Measurements from ENCODE around the gene DLEU7. TPM values are rescaled to one million over a fixed set of nuclear protein-coding genes. Genes with fewer than 3 reads are reported as not detected.
A peak's percentile ranks its signal among the peaks of the same experiment; 100 is the strongest.

Gene DLEU7
- total and polyA plus RNA-seq, 9 of the 15 experiments (the other 6 are each of a cell fraction or from before 2014, with no cell fraction given): 0.03 to 0.06 TPM; not detected in 7

- no peaks in the 10 kb centered on the region for H3K27me3 ChIP-seq (ENCODE audit: control insufficient read depth in 2 of 2, insufficient read depth in 2 of 2, low read length in 2 of 2)
- ATAC-seq: no peak
- no peak for TF ChIP-seq GTF2F1 (IDR thresholded peaks at IDR 0.05; ENCODE audit: low read depth, low read length)
- TF ChIP-seq E2F5 (CRISPR knock-in tag; IDR thresholded peaks at IDR 0.05): no peak
- H3K36me3 ChIP-seq (ENCODE audit: control insufficient read depth, insufficient read depth, low read length): no peaks in the 10 kb centered on the region
- H3K9me1 ChIP-seq (ENCODE audit: control insufficient read depth, insufficient read depth, low read length): no peaks in the 10 kb centered on the region
- ChIA-PET POLR2A (no interaction called here), CTCF (ENCODE audit: low intra/inter-chr PET ratio) (no interaction called here)
- H4K20me1 ChIP-seq (replicated peaks; ENCODE audit: control insufficient read depth, insufficient read depth, low read length): no peaks in the 10 kb centered on the region
- intact Hi-C loops (cut with micrococcal nuclease) (no loop called here), in situ Hi-C loops (cut with MboI) (no loop called here)
- H3K9me3 ChIP-seq (replicated peaks; ENCODE audit: control insufficient read depth, insufficient read depth, low read depth, low read length): no peaks in the 10 kb centered on the region
- BruUV-seq (replicated peaks): no TSS peak
- no peak overlapping the region for H2AFZ ChIP-seq (ENCODE audit: low read depth, low read length)
- DNase-seq (ENCODE audit: extremely low read depth in 1 of 4, low spot score in 3 of 4): no peak
- H3K79me2 ChIP-seq (ENCODE audit: control insufficient read depth, insufficient read depth, low read length): no peaks in the 10 kb centered on the region
- no peak overlapping the region for H3K4me3 ChIP-seq
- no peak overlapping the region for H3K27ac ChIP-seq (ENCODE audit: extremely low read depth, low read depth, low read length)
- no peak overlapping the region for H3K4me2 ChIP-seq (ENCODE audit: insufficient read depth, low read length)
- FAIRE-seq: no peak
- no peak overlapping the region for H3K9ac ChIP-seq (ENCODE audit: insufficient read depth in 1 of 2, low read depth in 2 of 2, low read length in 2 of 2)
- 4% methylated on average over 2 of the region's 2 CpGs for WGBS (ENCODE audit: insufficient coverage, low coverage, missing lambda C conversion rate)
- H3K4me1 ChIP-seq (replicated peaks in 1 of 2; ENCODE audit: control insufficient read depth in 2 of 2, insufficient read depth in 2 of 2, low read length in 2 of 2): no peaks in the 10 kb centered on the region
These were observed 44.6 kb downstream of the DLEU7 start for GRCh38 chr13:50798923-50799322.

- H3K27me3 ChIP-seq (ENCODE audit: control insufficient read depth in 2 of 2, insufficient read depth in 2 of 2, low read length in 2 of 2): no peaks in the 10 kb centered on the region
- 0 out of 2 replicates have a peak overlapping the region, but pooled peaks have one; percentile 9 for H2AFZ ChIP-seq (ENCODE audit: low read depth, low read length)
- no peaks in the 10 kb centered on the region for H3K79me2 ChIP-seq (ENCODE audit: control insufficient read depth, insufficient read depth, low read length)
- FAIRE-seq: no peak
- no peaks in the 10 kb centered on the region for H4K20me1 ChIP-seq (replicated peaks; ENCODE audit: control insufficient read depth, insufficient read depth, low read length)
- no TSS peak for BruUV-seq (replicated peaks)
- in situ Hi-C loops (cut with MboI): no loop called here
- CTCF ChIA-PET (ENCODE audit: low intra/inter-chr PET ratio): no interaction called here
- H3K27ac ChIP-seq (ENCODE audit: extremely low read depth, low read depth, low read length): no peak overlapping the region
- intact Hi-C loops (cut with micrococcal nuclease): no loop called here
- POLR2A ChIA-PET: interaction anchor here (0.6 kb wide), 1 partner anchor 161 kb away, joined by 4 read pairs; no protein-coding TSS in a partner anchor
- no peaks in the 10 kb centered on the region for H3K36me3 ChIP-seq (ENCODE audit: control insufficient read depth, insufficient read depth, low read length)
- H3K4me1 ChIP-seq (replicated peaks in 1 of 2; ENCODE audit: control insufficient read depth in 2 of 2, insufficient read depth in 2 of 2, low read length in 2 of 2): no peaks in the 10 kb centered on the region
- H3K9me3 ChIP-seq (replicated peaks; ENCODE audit: control insufficient read depth, insufficient read depth, low read depth, low read length): no peaks in the 10 kb centered on the region
- no peak for DNase-seq (ENCODE audit: extremely low read depth in 1 of 4, low spot score in 3 of 4)
- no peak overlapping the region for H3K4me3 ChIP-seq
- H3K4me2 ChIP-seq (ENCODE audit: insufficient read depth, low read length): no peak overlapping the region
- no peak overlapping the region for H3K9ac ChIP-seq (ENCODE audit: insufficient read depth in 1 of 2, low read depth in 2 of 2, low read length in 2 of 2)
- H3K9me1 ChIP-seq (ENCODE audit: control insufficient read depth, insufficient read depth, low read length): no peaks in the 10 kb centered on the region
- TF ChIP-seq MAX (CRISPR knock-in tag; IDR thresholded peaks at IDR 0.05) (no peak), BCL6 (CRISPR knock-in tag; IDR thresholded peaks at IDR 0.05) (no peak)
- 7% methylated on average over 8 of the region's 8 CpGs for WGBS (ENCODE audit: insufficient coverage, low coverage, missing lambda C conversion rate)
- ATAC-seq: no peak
These were observed 46.4 kb downstream of the DLEU7 start for GRCh38 chr13:50797091-50797490.

Measured in K562 (cell line).